ENCODE results near the gene TRIO. TPM values are rescaled to one million over a fixed set of nuclear protein-coding genes. Genes with fewer than 3 reads are reported as not detected.

The TRIO gene
- polyA plus RNA-seq, 1 of the 3 experiments (the other 2 are of a cell fraction), result 229 TPM

- TF ChIP-seq, protein P1, sequence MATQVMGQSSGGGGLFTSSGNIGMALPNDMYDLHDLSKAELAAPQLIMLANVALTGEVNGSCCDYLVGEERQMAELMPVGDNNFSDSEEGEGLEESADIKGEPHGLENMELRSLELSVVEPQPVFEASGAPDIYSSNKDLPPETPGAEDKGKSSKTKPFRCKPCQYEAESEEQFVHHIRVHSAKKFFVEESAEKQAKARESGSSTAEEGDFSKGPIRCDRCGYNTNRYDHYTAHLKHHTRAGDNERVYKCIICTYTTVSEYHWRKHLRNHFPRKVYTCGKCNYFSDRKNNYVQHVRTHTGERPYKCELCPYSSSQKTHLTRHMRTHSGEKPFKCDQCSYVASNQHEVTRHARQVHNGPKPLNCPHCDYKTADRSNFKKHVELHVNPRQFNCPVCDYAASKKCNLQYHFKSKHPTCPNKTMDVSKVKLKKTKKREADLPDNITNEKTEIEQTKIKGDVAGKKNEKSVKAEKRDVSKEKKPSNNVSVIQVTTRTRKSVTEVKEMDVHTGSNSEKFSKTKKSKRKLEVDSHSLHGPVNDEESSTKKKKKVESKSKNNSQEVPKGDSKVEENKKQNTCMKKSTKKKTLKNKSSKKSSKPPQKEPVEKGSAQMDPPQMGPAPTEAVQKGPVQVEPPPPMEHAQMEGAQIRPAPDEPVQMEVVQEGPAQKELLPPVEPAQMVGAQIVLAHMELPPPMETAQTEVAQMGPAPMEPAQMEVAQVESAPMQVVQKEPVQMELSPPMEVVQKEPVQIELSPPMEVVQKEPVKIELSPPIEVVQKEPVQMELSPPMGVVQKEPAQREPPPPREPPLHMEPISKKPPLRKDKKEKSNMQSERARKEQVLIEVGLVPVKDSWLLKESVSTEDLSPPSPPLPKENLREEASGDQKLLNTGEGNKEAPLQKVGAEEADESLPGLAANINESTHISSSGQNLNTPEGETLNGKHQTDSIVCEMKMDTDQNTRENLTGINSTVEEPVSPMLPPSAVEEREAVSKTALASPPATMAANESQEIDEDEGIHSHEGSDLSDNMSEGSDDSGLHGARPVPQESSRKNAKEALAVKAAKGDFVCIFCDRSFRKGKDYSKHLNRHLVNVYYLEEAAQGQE (IDR thresholded peaks at IDR 0.05; ENCODE audit: low read depth, low read length), result no peak
- no peak for TF ChIP-seq YY1 (IDR thresholded peaks at IDR 0.05; ENCODE audit: low read depth)
- no peak for TF ChIP-seq USF2 (IDR thresholded peaks at IDR 0.05; ENCODE audit: borderline replicate concordance, low read depth, low read length)
- TF ChIP-seq MXI1 (IDR thresholded peaks at IDR 0.05; ENCODE audit: low read depth, low read length), result no peak
- no peak for TF ChIP-seq NFIC (IDR thresholded peaks at IDR 0.05; ENCODE audit: borderline replicate concordance)
- TF ChIP-seq, protein P2, sequence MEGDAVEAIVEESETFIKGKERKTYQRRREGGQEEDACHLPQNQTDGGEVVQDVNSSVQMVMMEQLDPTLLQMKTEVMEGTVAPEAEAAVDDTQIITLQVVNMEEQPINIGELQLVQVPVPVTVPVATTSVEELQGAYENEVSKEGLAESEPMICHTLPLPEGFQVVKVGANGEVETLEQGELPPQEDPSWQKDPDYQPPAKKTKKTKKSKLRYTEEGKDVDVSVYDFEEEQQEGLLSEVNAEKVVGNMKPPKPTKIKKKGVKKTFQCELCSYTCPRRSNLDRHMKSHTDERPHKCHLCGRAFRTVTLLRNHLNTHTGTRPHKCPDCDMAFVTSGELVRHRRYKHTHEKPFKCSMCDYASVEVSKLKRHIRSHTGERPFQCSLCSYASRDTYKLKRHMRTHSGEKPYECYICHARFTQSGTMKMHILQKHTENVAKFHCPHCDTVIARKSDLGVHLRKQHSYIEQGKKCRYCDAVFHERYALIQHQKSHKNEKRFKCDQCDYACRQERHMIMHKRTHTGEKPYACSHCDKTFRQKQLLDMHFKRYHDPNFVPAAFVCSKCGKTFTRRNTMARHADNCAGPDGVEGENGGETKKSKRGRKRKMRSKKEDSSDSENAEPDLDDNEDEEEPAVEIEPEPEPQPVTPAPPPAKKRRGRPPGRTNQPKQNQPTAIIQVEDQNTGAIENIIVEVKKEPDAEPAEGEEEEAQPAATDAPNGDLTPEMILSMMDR (IDR thresholded peaks at IDR 0.05), result no peak
Measured at GRCh38 chr5:14438195-14438606, 295.1 kb downstream of the TRIO start (continued).

- Histone ChIP-seq H3K4me3 (ENCODE audit: low read depth in 2 of 2, low read length in 1 of 2) (peak overlapping the region in 1 of 2 experiments; percentile 84; a peak in 2 of 4 replicates), H3K27me3 (ENCODE audit: insufficient read depth) (no peaks in the 10 kb centered on the region), H3K9me2 (no peaks in the 10 kb centered on the region), H3F3A (replicated peaks; ENCODE audit: insufficient read depth) (peaks cover 73% of the 10 kb centered on the region), H3K9me3 (no peaks in the 10 kb centered on the region), H3K36me3 (replicated peaks in 1 of 2; ENCODE audit: control insufficient read depth in 1 of 2, insufficient read depth in 2 of 2, low read length in 1 of 2) (peaks cover 16 to 39% of the 10 kb centered on the region in 2 experiments), H3K27ac (ENCODE audit: low read depth in 2 of 2, low read length in 1 of 2) (peak overlapping the region; percentile 98 to 100), H3K9ac (peak overlapping the region; percentile 88; the same call in 1 of the 2 replicates), H3K4me2 (peak overlapping the region; percentile 79), H4K20me1 (ENCODE audit: insufficient read depth) (no peaks in the 10 kb centered on the region), H3K4me1 (ENCODE audit: control insufficient read depth in 1 of 2, insufficient read depth in 2 of 2, low read depth in 1 of 2, low read length in 1 of 2) (peaks cover 23 to 29% of the 10 kb centered on the region in 2 experiments), H2AFZ (ENCODE audit: low read depth) (no peak overlapping the region), H3K79me2 (ENCODE audit: insufficient read depth) (peaks cover 85% of the 10 kb centered on the region)
- CTCF ChIA-PET, result interaction anchor here (1.0 to 2.7 kb wide), 5 partner anchors 10 to 209 kb away, joined by 3 to 14 read pairs (median 5); no protein-coding TSS in a partner anchor
- TF ChIP-seq TAF1 (IDR thresholded peaks at IDR 0.05; ENCODE audit: borderline replicate concordance, low read depth, low read length), result no peak
- no peak for TF ChIP-seq YY1 (IDR thresholded peaks at IDR 0.05; ENCODE audit: low read depth)
- TF ChIP-seq TCF12 (IDR thresholded peaks at IDR 0.05), result no peak
- TF ChIP-seq FOSL2 (IDR thresholded peaks at IDR 0.05; ENCODE audit: borderline replicate concordance, low read depth), result no peak
- TF ChIP-seq, protein P3, sequence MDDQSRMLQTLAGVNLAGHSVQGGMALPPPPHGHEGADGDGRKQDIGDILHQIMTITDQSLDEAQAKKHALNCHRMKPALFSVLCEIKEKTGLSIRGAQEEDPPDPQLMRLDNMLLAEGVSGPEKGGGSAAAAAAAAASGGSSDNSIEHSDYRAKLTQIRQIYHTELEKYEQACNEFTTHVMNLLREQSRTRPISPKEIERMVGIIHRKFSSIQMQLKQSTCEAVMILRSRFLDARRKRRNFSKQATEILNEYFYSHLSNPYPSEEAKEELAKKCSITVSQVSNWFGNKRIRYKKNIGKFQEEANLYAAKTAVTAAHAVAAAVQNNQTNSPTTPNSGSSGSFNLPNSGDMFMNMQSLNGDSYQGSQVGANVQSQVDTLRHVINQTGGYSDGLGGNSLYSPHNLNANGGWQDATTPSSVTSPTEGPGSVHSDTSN (IDR thresholded peaks at IDR 0.05), result no peak
- no peak for TF ChIP-seq ELF1 (IDR thresholded peaks at IDR 0.05)
- TF ChIP-seq TEAD4 (IDR thresholded peaks at IDR 0.05; ENCODE audit: borderline replicate concordance, insufficient read depth), result no peak
- TF ChIP-seq MEF2A (IDR thresholded peaks at IDR 0.05; ENCODE audit: borderline replicate concordance, low read depth), result no peak
- TF ChIP-seq, protein P4, sequence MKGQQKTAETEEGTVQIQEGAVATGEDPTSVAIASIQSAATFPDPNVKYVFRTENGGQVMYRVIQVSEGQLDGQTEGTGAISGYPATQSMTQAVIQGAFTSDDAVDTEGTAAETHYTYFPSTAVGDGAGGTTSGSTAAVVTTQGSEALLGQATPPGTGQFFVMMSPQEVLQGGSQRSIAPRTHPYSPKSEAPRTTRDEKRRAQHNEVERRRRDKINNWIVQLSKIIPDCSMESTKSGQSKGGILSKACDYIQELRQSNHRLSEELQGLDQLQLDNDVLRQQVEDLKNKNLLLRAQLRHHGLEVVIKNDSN (IDR thresholded peaks at IDR 0.05; ENCODE audit: borderline replicate concordance, low read depth), result no peak
- no peak for TF ChIP-seq RXRA (IDR thresholded peaks at IDR 0.05; ENCODE audit: borderline replicate concordance, low read depth)
- TF ChIP-seq IRF3 (IDR thresholded peaks at IDR 0.05; ENCODE audit: low read depth, low read length), result no peak
- POLR2A ChIA-PET, result no interaction called here
- 83% methylated on average over 14 of the region's 14 CpGs for WGBS (ENCODE audit: low lambda C conversion rate)
- no peak for DNase-seq
Measured at GRCh38 chr5:14439087-14439871, 296.1 kb downstream of the TRIO start.
